ENCODE data around the gene CAMTA1. TPM values are rescaled to one million over a fixed set of nuclear protein-coding genes. Genes with fewer than 3 reads are reported as not detected.

CAMTA1 gene
- total RNA-seq, 4 donors from 2014 or later: 86.3 to 170 (median 132) TPM

GRCh38 chr1:7292036-7292681 lies 506.9 kb downstream of the CAMTA1 start:
- H3K36me3 ChIP-seq: no peaks in the 10 kb centered on the region
- peaks cover 0 to 22% (median 0%) of the 10 kb centered on the region in 3 donors for H3K4me1 ChIP-seq
- 74 to 81% methylated on average over 8 to 9 of the region's 10 CpGs for WGBS, 2 donors (ENCODE audit: low coverage in 1 of 2)
- ATAC-seq: no peak
- no peak for TF ChIP-seq EP300 (IDR thresholded peaks at IDR 0.05)
- no peak for TF ChIP-seq POLR2AphosphoS5 (IDR thresholded peaks at IDR 0.05)
- no peak for TF ChIP-seq POLR2A (IDR thresholded peaks at IDR 0.05)
- no peak for TF ChIP-seq CTCF (IDR thresholded peaks at IDR 0.05)
- no peak overlapping the region for H3K4me3 ChIP-seq
- no peak overlapping the region for H3K27ac ChIP-seq
- no peaks in the 10 kb centered on the region for H3K27me3 ChIP-seq
- peaks cover 0 to 12% (median 0%) of the 10 kb centered on the region in 3 donors for H3K9me3 ChIP-seq

- 77 to 83% methylated on average over 2 to 6 of the region's 17 CpGs for WGBS, 2 donors (ENCODE audit: low coverage in 1 of 2)
- H3K4me3 ChIP-seq: no peak overlapping the region
- peaks cover 0 to 18% (median 0%) of the 10 kb centered on the region in 3 donors for H3K9me3 ChIP-seq
- no peaks in the 10 kb centered on the region for H3K27me3 ChIP-seq
- no peak for ATAC-seq
- H3K4me1 ChIP-seq: peaks cover 0 to 22% (median 0%) of the 10 kb centered on the region in 3 donors
- no peaks in the 10 kb centered on the region for H3K36me3 ChIP-seq
- TF ChIP-seq POLR2A (IDR thresholded peaks at IDR 0.05): no peak
- TF ChIP-seq EP300 (IDR thresholded peaks at IDR 0.05): no peak
- TF ChIP-seq CTCF (IDR thresholded peaks at IDR 0.05): no peak
- TF ChIP-seq POLR2AphosphoS5 (IDR thresholded peaks at IDR 0.05): peak; percentile 52
- H3K27ac ChIP-seq: no peak overlapping the region
Measured at GRCh38 chr1:7292714-7293419, 507.6 kb downstream of the CAMTA1 start.

GRCh38 chr1:7293702-7294629 lies 508.7 kb downstream of the CAMTA1 start:
- ATAC-seq: no peak
- Histone ChIP-seq H3K4me3 (no peak overlapping the region), H3K4me1 (peaks cover under 1 to 28% (median 4%) of the 10 kb centered on the region in 3 donors), H3K9me3 (peaks cover 0 to 18% (median 0%) of the 10 kb centered on the region in 3 donors), H3K36me3 (no peaks in the 10 kb centered on the region), H3K27ac (no peak overlapping the region), H3K27me3 (no peaks in the 10 kb centered on the region)
- TF ChIP-seq EP300 (IDR thresholded peaks at IDR 0.05): no peak
- TF ChIP-seq CTCF (IDR thresholded peaks at IDR 0.05): no peak
- no peak for TF ChIP-seq POLR2AphosphoS5 (IDR thresholded peaks at IDR 0.05)
- no peak for TF ChIP-seq POLR2A (IDR thresholded peaks at IDR 0.05)
- WGBS, 2 donors (ENCODE audit: low coverage in 1 of 2): 69 to 85% methylated on average over 3 to 5 of the region's 16 CpGs

GRCh38 chr1:7294636-7295035 lies 509.4 kb downstream of the CAMTA1 start:
- H3K9me3 ChIP-seq: peaks cover 0 to 18% (median 0%) of the 10 kb centered on the region in 3 donors
- TF ChIP-seq CTCF (IDR thresholded peaks at IDR 0.05) (no peak), POLR2A (IDR thresholded peaks at IDR 0.05) (no peak), EP300 (IDR thresholded peaks at IDR 0.05) (no peak), POLR2AphosphoS5 (IDR thresholded peaks at IDR 0.05) (no peak)
- H3K27ac ChIP-seq: no peak overlapping the region
- no peak overlapping the region for H3K4me3 ChIP-seq
- H3K4me1 ChIP-seq: peaks cover 4 to 34% (median 9%) of the 10 kb centered on the region in 3 donors
- WGBS, 2 donors (ENCODE audit: low coverage in 1 of 2): 88% methylated on average over 4 of the region's 7 CpGs; no CpG with 5 or more reads in 1 of the 2 donors
- no peak for ATAC-seq
- H3K27me3 ChIP-seq: no peaks in the 10 kb centered on the region
- no peaks in the 10 kb centered on the region for H3K36me3 ChIP-seq
